ENCODE measurements around the gene B4GALT2.
A peak's percentile ranks its signal among the peaks of the same experiment; 100 is the strongest.

Gene B4GALT2

GRCh38 chr1:44008259-44008658 is 29.2 kb downstream of the B4GALT2 start:
- no peak for DNase-seq

- DNase-seq = no peak
Measured at GRCh38 chr1:44010935-44011471, 32.0 kb downstream of the B4GALT2 start.

GRCh38 chr1:44012404-44012803 is 33.4 kb downstream of the B4GALT2 start:
- DNase-seq = no peak

- peak; percentile 14 to 67 for DNase-seq
Measured at GRCh38 chr1:44012941-44013609, 34.1 kb downstream of the B4GALT2 start.

GRCh38 chr1:44013949-44014348 is 34.9 kb downstream of the B4GALT2 start:
- DNase-seq = peak; percentile 22 to 48

- DNase-seq = peak in 1 of 2 experiments; percentile 11
Measured at GRCh38 chr1:44014365-44015104, 35.5 kb downstream of the B4GALT2 start.

GRCh38 chr1:44015206-44015605 is 36.2 kb downstream of the B4GALT2 start:
- no peak for DNase-seq

GRCh38 chr1:44016041-44016889 is 37.3 kb downstream of the B4GALT2 start:
- DNase-seq = no peak

- no peak for DNase-seq
Measured at GRCh38 chr1:44016890-44017400, 37.9 kb downstream of the B4GALT2 start.

- DNase-seq = peak; percentile 49 to 75
Measured at GRCh38 chr1:44019466-44019948, 40.5 kb downstream of the B4GALT2 start.

GRCh38 chr1:44020464-44020863 is 41.5 kb downstream of the B4GALT2 start:
- no peak for DNase-seq

- DNase-seq = peak in 1 of 2 experiments; percentile 47
Measured at GRCh38 chr1:44021156-44021555, 42.1 kb downstream of the B4GALT2 start.

- no peak for DNase-seq
Measured at GRCh38 chr1:44021581-44022321, 42.7 kb downstream of the B4GALT2 start.

- no peak for DNase-seq
Measured at GRCh38 chr1:44024031-44024902, 45.3 kb downstream of the B4GALT2 start.

- DNase-seq = no peak
Measured at GRCh38 chr1:44024903-44025525, 46.0 kb downstream of the B4GALT2 start.

GRCh38 chr1:44025816-44026215 is 46.8 kb downstream of the B4GALT2 start:
- DNase-seq = no peak

GRCh38 chr1:44027320-44027719 is 48.3 kb downstream of the B4GALT2 start:
- no peak for DNase-seq

GRCh38 chr1:44029260-44029910 is 50.4 kb downstream of the B4GALT2 start:
- peak; percentile 47 to 68 for DNase-seq

- DNase-seq = peak; percentile 47 to 81
Measured at GRCh38 chr1:44029911-44030604, 51.0 kb downstream of the B4GALT2 start.
